Measurements from ENCODE around the gene UBE2D2.
A peak's percentile ranks its signal among the peaks of the same experiment; 100 is the strongest.
"Not testable (repeated sequence)": the region's sequence is repeated elsewhere in the genome, so short reads cannot be mapped to it uniquely, and the experiment has no call there.

Gene UBE2D2

DNA sequence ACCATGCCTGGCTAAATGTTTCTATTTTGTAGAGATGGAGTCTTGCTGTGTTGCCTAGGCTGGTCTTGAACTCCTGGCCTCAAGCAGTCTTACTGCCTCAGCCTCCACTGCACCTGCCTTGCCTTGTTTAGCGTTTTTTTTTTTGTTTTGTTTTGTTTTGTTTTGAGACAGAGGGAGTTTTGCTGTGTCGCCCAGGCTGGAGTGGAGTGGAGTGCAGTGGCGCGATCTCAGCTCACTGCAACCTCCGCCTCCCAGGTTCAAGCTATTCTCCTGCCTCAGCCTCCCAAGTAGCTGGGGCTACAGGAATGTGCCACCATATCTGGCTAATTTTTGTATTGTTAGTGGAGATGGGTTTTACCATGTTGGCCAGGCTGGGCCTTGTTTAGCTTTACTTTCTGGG is 27.0 kb downstream of the UBE2D2 start:
- DNase-seq: not testable (repeated sequence)

DNA sequence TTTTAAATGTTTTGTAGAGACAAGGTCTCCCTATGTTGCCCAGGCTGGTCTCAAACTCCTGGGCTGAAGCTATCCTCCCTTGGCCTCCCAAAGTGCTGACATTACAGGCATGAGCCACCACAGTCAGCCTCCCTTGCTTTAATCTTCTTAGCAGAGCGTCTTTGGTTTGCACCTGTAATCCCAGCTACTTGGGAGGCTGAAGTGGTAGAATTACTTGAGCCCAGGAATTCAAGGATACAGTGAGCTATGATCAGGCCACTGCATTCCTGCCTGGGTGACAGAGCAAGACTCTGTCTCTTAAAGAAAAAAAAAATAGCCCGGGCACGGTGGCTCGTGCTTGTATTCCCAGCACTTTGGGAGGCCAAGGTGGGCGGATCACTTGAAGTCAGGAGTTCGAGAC is 27.8 kb downstream of the UBE2D2 start:
- no peak for DNase-seq

DNA sequence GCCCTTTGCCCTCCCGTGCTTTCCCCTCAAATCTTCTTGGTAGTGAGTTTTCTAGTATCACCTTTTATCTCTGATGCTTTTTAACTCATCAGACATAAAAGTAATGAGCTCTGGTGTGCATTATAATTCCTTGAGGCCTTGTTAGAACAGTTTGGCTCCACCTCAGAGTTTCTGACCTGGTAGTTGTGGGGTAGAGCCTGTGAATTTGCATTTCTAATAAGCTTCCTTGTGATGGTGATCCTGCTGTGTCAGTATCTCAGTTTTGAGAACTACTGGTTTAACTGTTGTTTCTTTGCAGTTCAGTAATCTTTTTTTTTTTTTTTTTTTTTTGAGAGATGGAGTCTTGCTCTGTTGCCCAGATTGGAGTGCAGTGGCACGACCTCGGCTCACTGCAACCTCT is 31.1 kb downstream of the UBE2D2 start:
- DNase-seq: no peak

DNA sequence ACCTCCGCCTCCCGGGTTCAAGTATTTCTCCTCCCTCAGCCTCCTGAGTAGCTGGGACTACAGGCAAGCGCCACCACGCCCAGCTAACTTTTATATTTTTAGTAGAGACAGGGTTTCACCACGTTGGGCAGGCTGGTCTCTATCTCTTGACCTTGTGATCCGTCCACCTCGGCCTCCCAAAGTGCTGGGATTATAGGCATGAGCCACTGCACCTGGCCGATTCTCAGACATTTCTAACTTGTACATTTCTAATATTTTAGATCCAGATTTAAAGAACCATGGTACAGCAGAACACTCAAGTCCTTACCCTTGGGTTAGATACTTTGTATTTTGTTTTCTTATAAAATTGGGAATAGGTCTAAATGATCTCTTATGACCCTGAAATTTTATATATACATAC is 31.9 kb downstream of the UBE2D2 start:
- DNase-seq: not testable (repeated sequence)

DNA sequence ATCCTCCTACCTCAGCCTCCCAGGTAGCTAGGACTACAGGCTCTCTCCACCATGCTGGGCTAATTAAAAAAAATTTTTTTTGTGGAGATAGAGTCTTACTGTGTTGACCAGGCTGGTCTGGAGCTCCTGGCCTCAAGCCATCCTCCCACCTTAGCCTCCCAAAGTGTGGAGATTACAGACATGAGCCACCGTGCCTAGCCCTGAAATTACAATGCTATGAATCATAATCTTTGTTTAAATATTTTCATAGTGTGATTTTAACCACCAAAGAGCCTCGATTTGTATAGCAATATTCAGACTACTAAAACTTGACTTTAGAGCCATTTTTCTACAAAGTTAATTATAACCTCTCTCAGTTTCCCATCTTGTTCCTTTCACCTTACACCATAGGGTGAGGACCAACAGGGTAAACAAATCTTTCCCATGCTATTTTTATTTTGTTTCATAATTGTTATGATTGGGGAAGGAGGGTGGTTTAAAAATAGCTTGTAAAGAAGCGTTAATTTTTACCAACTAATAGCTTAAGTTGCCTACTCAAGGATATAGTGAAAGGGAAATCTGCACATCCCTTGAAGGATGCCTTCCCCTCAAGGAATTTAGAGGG is 32.7 kb downstream of the UBE2D2 start:
- DNase-seq: peak in 1 of 2 experiments; percentile 63

DNA sequence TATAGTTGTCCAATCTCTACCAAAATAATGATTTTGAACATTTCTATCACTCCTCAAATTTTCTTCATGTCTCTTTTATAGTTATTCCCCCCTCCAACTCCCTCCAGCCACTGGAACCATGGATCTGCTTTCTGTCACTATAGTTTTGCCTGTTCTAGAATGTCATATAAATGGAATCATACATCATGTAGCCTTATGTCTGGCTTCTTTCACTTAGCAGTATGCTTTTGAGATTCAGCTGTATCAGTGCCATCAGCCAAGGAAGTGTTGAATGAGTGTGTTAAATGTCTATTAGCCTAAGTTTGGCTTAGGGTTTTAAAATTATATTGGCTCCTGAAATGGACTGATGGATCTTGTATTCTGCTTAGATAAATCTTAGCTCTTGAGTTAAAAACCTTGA is 36.0 kb downstream of the UBE2D2 start:
- DNase-seq: no peak

DNA sequence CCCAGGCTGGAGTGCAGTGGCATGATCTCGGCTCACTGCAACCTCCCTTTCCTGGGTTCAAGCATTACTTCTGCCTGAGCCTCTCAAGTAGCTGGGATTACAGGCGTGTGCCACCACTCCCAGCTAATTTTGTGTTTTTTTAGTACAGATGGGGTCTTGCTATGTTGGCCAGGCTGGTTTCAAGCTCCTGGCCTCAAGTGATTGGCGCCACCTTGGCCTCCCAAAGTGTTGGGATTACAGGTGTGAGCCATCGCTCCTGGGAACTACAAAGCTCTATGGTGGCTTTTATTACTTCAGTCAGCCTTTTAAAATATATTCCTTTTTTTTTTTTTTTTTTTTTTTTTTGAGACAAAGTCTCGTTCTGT is 37.4 kb downstream of the UBE2D2 start:
- DNase-seq: not testable (repeated sequence)

DNA sequence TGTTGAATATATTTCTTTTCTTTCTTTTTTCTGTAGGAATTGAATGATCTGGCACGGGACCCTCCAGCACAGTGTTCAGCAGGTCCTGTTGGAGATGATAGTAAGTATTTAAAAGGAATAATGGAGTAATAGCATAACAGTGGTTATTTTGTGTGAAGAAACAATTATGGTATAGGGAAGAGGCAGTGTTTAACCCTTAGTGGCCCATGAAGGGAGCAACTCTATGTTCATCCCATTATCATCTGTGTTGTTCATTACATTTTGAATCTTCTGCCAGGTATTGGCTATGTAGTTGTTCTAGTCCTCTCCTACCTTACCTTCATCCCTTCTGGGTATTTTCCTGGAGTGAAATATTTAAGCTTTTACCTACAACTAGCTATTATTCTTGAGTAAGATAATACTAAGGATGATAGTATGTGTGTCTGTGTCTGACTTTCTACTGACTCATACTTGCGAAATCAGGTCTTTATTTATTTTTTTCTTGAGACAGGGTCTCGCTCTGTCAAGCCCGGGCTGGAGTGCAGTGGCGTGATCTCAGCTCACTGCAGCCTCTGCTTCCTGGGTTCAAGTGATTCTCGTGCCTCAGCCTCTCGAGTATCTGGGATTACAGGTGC is 39.3 kb downstream of the UBE2D2 start:
- no peak for DNase-seq

DNA sequence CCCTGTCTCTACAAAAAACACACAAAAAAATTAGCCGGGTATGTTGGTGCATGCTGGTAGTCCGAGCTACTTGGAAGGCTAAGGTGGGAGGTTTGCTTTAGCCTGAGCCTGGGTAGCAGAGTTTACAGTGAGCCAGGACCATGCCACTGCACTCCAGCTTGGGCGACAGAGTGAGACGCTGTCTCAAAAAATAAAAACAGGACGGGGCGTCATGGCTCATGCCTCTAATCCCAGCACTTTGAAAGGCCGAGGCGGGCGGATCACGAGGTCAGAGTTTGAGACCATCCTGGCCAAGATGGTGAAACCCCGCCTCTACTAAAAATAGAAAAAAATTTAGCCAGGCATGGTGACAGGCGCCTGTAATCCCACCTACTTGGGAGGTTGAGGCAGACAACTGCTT is 40.3 kb downstream of the UBE2D2 start:
- no peak for DNase-seq

DNA sequence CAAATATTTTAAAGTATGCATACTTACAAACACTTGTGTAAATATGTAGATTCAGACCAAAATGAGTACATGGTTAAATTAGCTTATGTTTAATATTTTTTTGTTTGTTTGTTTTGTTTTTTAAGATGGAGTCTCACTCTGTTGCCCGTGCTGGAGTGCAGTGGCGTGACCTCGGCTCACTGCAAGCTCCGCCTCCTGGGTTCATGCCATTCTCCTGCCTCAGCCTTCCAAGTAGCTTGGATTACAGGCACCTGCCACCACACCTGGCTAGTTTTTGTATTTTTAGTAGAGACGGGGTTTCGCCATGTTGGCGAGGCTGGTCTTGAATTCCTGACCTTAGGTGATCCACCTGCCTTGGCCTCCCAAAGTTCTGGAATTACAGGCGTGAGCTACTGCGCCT is 40.8 kb downstream of the UBE2D2 start:
- DNase-seq: not testable (repeated sequence)

DNA sequence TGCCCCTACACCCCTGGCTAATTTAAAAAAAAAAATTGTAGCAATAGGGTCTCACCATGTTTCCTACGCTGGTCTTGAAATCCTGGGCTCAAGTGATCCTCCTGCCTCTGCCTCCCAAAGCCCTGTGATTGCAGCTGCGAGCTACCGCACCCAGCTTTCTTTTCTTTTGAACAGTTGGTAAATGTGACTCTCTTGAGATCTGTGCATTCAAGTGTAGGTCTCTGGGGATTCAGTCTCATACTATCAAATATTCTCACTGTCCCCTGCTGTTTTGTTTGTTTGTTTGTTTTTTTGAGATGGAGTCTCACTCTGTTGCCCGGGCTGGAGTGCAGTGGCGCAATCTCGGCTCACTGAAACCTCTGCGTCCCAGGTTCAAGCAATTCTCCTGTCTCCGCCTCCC is 44.7 kb downstream of the UBE2D2 start:
- no peak for DNase-seq

DNA sequence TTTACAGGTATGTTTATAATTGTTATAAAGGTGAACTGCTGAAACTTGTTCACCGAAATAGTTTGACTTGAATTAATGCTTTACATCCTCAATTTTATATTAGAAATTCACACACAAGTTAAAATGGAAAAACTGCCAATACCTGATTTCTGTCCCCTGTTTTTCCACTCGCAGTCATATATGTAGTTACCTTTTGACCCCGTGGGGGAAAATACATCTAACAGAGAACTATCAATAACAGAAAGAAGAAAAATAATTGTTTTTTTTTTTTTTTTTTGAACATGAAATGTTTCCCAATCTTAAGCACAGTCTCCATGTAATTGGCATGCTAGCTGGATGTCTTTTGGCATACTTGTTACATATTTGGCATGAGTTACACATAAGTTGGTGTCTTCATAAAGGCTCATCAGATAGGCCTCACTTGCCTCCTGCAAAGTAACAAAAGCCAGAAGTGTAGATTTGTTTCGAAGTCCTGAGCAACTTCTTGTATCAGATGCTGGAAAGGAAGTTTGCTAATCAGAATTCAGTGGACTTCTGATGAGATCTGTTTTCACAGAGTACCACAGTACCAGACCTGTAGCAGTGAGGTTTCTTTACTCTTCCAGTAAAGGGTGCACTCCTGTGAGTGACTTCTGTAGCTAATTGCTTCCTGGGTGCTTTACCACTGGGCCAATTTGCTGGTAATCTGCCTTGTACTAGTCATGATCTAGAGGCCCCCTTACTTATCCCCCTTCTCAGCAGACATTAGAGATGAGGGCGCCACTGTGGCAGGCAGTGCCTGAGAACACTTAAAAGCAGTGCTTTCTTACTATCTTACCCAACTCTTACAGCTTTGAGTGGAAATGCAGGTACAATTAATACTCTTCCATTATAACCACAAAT is 50.8 kb downstream of the UBE2D2 start:
- DNase-seq: no peak

DNA sequence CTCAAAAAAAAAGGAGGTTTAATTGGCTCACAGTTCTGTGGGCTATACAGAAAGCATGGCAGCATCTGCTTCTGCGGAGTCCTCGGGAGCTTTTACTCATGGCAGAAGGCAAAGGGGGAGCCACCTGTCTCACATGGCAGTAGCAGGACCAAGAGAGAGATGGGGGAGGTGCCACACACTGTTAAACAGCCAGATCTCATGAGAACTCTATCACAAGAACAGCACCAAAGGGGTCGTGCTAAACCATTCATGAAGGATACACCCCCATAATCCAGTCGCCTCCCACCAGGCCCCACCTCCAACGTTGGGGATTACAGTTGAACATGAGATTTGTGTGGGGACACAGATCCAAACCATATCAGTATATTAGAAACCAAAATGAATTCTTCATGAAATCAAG is 58.7 kb downstream of the UBE2D2 start:
- DNase-seq: no peak

DNA sequence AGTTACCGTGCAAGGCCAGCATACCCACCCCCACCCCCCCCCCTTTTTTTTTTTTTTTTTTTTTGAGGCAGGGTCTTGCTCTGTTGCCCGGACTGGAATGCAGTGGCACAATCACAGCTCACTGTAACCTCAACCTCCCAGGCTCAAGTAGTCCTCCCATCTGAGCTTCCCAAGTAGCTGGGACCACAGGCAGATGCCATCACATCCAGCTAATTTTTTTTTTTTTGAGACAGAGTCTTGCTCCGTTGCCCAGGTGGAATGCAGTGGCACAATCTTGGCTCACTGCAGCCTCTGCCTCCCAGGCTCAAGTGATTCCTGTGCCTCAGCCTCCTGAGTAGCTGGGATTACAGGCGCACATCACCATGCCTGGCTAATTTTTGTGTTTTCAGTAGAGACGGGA is 64.3 kb downstream of the UBE2D2 start:
- DNase-seq: not testable (repeated sequence)

DNA sequence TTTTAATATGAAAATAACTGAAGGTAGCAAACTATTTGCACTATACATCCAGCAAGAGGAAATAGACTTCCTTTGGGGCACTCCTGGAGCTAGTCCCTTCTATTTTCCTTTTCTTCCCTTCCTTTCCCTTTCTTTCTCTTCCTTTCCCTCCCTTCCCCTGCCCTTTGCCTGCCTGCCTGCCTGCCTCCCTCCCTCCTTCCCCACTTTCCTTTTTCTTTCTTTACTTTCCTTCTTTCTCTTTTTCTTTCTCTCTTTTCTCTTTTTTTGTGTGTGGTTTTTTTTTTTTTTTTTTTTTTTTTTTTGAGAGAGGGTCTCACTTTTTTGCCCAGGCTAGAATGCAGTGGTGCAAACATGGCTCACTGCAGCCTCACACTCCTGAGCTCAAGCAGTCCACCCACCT is 69.7 kb downstream of the UBE2D2 start:
- DNase-seq: no peak

DNA sequence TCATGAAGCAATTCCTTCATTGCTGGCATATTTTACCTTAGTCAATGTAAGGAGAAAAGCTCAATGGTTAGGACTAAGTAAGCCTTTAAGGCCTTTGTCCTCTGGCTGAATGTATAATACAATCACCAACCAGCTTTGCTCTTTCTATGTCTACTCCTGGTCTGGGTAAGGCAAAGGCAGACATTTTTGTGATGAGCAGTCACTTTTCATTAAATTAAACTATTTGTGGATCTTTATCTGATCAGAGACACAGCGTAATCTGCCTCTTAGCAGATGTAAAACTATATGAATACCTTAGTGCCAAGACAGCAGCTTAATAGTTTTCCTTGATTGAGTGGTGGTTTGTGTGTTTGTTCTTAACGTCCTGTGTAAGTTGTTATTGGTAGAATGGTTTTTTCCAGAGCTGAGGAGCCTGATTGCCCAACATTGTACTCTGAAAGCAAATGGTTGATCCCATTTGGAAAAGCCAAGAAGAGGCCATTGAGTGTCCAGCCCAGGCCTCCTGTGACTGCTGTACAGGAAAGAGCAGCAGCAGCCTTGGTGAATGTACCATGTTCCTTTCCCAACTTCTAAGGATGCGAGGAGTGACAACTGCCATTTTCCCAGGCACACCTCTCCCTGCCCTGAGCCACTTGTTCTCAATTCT is 70.5 kb downstream of the UBE2D2 start:
- no peak for DNase-seq

DNA sequence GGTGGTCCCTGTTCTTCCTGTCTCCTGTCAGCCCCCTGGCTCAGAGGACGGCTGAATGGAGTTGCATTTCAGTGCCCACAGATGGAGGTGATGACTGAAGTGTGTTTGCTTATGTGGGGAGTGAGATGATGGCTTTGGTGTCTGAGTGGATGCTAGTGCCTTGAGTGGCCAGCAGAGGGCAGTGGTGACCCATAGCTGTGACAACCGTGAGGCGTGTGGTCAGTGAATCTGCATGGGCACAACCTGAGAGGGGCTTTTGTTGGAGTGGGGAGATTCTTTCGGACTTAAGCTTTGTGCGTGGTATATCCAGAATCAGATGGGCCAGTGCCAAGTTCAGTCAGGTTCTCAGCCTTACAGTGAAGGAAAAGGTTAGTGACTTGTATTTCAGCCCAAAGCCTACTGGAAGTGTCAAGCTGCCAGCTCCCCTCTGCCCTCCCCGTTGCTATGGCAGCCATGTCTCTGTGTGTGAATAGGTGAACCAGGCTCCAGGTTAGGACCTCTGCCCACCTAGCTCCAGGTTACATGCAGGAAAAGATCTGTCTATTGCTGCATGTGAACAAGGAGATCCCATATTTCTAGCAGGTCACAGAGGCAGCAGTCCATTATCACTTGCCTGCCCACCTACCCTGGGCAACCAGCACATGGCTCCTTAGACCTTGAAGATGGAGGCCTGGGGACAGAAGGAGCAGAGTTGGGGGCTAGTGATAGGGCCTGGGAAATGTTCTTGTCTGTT is 72.3 kb downstream of the UBE2D2 start:
- DNase-seq: peak in 1 of 2 experiments; percentile 81

DNA sequence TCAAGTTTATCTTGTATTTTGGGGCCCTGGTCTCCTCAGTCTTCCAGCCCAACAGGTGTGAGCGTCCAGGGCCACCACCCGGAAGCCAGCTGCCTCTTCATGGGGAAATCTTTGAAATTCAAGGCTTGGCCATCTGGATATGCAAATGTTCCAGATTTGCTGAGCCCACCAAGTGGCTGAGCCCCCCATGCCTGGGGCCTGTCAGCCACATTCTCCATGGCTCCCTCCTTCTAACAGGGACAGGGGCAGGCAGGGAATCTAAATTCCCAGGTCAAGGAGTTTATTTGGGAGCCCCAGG is 72.8 kb downstream of the UBE2D2 start:
- no peak for DNase-seq

DNA sequence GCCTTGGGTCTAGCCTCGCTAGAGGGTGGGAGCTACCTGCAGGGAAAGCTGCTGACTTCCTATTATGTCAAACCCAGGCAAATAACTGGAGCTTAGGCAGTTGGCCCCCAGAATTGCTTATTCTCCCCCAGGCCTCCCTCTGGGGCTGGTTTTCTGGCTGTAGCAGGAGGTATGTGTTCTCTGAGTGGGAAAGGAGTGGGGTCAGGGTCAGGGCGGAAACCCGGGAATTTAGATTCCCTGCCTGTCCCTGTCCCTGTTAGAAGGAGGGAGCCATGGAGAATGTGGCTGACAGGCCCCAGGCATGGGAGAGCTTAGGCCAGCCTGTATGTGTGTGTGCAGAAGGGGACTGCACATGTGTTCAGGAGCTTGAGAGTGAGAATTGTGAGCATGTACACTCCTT is 73.4 kb downstream of the UBE2D2 start:
- DNase-seq: no peak

DNA sequence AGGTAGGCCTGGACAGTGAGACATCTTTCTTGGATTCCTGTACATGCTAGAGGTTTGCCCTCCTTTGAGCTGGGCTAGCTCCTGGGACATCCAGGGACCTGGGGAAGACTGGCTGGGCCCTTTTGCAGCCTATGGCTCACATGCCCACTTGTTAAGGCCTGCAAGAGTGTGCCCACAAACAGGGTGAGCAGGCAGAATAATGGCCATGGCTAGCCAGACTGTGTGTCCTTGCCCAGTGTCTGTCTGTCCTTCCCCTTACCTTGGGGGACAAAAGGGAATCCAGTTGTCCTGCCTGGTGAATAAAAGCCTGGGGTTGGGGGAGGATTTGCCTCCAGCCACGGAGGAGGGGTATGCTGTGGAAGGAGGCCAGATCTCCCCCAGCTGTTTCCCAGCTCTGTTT is 74.1 kb downstream of the UBE2D2 start:
- DNase-seq: no peak

DNA sequence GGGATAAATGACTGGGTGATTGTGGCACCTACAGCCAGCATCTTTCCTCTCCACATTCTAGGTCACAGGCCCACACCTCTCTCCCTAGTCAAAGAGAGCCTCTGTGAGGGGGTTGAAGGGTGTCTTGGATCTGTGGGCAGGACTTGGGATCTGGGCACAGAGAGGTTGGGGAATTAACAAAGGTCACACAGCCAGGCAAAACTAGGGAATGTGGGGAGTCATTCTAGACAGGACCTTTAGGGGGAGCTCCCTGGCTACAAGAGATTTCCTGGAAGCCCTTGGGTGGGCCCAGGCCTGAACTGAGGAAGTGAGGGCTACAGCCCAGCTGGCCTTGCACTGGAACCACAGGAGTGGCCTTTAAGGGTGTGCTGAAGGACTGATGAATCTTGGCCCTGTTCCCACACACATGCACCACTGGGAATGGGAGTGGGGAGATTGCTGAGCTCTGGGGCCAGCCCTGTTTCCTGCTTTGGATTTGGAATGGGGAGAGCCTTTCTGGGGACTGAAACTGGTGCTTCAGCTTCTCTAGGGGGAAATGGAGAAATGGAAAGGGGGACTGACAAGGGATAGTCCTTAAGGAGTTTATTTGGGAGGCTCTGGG is 74.6 kb downstream of the UBE2D2 start:
- peak; percentile 59 to 60 for DNase-seq

DNA sequence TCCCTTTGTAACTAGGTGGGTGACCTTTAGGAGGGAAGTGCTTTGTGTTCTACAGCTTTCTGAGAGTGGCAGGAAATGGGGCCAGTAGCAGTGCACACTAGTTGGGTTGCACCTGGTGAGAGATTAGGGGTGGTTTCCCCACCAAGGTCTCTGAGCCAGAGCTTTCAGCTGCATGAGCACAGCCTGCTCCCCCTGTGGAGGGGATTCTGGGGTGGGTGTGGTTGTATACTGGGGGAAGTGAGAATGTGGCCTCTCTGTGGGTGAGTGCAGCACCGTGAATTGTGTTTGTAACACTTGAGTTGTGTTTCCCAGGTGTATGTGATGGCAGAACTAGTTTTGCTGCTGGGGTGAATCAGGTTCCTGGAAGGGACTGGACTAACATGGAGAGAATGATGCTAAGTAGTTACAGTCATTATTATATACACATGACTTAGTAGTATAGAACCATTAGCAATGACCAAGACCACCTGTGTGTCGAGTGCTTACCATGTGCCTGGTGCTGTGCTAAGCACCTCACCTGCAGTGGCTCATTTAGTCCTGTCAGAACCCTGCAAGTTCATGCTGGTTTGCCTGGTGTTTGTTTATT is 75.2 kb downstream of the UBE2D2 start:
- no peak for DNase-seq

All from SW 1271 (cell line).